GM12801 (cell line): ENCODE measurements around the gene MYT1.

Source experiments
- TF ChIP-seq, protein P1 (sequence below): IDR thresholded peaks from one replicate; pipeline ENCODE4 v1.5.1; 2011; ENCODE audit warnings: control low read depth; ENCODE audit not compliant: insufficient read length; ENCODE audit errors: extremely low read depth

MYT1 gene

GRCh38 chr20:64239449-64240242 lies 75.4 kb downstream of the MYT1 start:
- TF ChIP-seq, protein P1, sequence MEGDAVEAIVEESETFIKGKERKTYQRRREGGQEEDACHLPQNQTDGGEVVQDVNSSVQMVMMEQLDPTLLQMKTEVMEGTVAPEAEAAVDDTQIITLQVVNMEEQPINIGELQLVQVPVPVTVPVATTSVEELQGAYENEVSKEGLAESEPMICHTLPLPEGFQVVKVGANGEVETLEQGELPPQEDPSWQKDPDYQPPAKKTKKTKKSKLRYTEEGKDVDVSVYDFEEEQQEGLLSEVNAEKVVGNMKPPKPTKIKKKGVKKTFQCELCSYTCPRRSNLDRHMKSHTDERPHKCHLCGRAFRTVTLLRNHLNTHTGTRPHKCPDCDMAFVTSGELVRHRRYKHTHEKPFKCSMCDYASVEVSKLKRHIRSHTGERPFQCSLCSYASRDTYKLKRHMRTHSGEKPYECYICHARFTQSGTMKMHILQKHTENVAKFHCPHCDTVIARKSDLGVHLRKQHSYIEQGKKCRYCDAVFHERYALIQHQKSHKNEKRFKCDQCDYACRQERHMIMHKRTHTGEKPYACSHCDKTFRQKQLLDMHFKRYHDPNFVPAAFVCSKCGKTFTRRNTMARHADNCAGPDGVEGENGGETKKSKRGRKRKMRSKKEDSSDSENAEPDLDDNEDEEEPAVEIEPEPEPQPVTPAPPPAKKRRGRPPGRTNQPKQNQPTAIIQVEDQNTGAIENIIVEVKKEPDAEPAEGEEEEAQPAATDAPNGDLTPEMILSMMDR = no peak

DNA sequence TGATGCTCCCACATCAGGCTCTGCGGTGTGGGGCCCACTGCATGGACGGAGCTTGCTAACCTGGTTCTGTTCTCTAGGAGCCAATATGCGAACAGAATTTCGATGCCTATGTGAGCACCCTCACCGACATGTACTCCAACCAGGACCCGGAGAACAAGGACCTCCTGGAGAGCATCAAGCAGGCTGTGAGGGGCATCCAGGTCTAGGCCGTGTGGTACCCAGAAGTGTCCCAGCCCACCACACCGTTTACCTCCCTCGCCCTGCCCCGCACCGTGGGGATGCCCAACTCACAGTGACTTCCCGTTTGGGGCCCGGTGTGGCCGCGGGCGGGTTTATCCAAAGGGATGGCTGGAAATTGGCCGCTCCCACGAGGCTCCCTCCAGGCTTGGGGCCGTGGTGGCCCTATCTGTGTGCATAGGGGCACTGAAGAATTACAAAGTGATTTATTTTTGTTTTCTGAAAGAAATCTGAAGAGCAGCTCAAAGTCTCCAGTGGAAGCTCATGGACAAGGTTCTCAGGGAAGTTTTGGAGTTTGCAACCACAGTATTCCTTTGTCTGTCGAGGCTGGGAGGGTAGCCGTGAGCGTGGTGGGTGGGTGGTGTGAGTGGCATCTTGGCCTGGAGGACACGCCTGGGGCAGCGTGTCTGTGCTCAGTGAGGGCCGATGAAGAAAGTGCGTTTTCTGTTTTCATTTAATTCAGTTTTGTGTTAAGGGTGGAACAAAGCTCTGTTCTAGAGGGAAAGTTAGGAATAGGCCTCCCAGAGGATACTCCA lies 76.2 kb downstream of the MYT1 start:
- TF ChIP-seq, protein P1 = no peak

- TF ChIP-seq, protein P1 = no peak
Observed at GRCh38 chr20:64241061-64241460, 76.8 kb downstream of the MYT1 start.

GRCh38 chr20:64242003-64242796 lies 77.9 kb downstream of the MYT1 start:
- TF ChIP-seq, protein P1 = no peak

GRCh38 chr20:64242797-64243475 lies 78.7 kb downstream of the MYT1 start:
- TF ChIP-seq, protein P1 = no peak

DNA sequence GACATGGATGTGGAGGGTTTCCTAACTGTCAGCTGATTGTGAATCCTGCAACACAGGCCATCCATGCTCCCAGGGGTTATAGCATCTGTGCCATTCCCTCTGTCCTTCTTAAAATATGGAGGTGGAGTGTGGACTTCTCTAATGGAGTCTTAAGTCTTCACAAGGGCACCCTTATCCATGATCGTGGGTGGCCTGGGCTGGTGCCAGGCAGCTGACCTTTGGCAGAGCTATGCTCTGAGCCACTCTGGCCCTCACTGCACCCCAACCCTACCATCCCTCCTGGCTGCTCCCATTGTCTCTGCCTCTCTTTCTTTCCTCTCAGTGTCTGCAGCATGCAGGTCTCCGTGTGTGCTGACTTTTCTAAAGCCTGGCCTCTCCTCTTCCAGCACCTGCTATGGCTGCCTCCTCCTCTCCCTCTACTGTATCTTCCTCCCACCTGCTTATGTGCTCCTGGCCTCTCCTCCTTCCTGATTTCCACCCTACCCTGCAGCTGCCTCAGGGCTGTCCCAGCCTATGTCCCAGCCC lies 80.1 kb downstream of the MYT1 start:
- TF ChIP-seq, protein P1 = no peak
